ENCODE measurements around the gene ZNF664.

The ZNF664 gene

GRCh38 chr12:123935956-123936355, 37.1 kb upstream of the ZNF664 start:
- no peak for TF ChIP-seq CTCF (IDR thresholded peaks at IDR 0.05; ENCODE audit: low read depth, low read length)
- Histone ChIP-seq H3K36me3 (no peaks in the 10 kb centered on the region), H3K27ac (no peak overlapping the region), H3K9me3 (ENCODE audit: severe bottlenecking) (no peaks in the 10 kb centered on the region), H3K27me3 (ENCODE audit: insufficient read depth, low read depth, severe bottlenecking) (no peaks in the 10 kb centered on the region), H3K4me3 (ENCODE audit: low read depth, low read length) (no peak overlapping the region)
- no peak for DNase-seq

- Histone ChIP-seq H3K4me3 (ENCODE audit: low read depth, low read length) (no peak overlapping the region), H3K27ac (no peak overlapping the region), H3K27me3 (ENCODE audit: insufficient read depth, low read depth, severe bottlenecking) (no peaks in the 10 kb centered on the region), H3K36me3 (no peaks in the 10 kb centered on the region), H3K9me3 (ENCODE audit: severe bottlenecking) (no peaks in the 10 kb centered on the region)
- no peak for DNase-seq
- no peak for TF ChIP-seq CTCF (IDR thresholded peaks at IDR 0.05; ENCODE audit: low read depth, low read length)
Measured at GRCh38 chr12:123936471-123936870, 36.5 kb upstream of the ZNF664 start.

GRCh38 chr12:123936956-123937706, 35.9 kb upstream of the ZNF664 start:
- Histone ChIP-seq H3K27ac (no peak overlapping the region), H3K9me3 (ENCODE audit: severe bottlenecking) (no peaks in the 10 kb centered on the region), H3K4me3 (ENCODE audit: low read depth, low read length) (no peak overlapping the region), H3K36me3 (no peaks in the 10 kb centered on the region), H3K27me3 (ENCODE audit: insufficient read depth, low read depth, severe bottlenecking) (no peaks in the 10 kb centered on the region)
- no peak for DNase-seq
- TF ChIP-seq CTCF (IDR thresholded peaks at IDR 0.05; ENCODE audit: low read depth, low read length), result no peak

GRCh38 chr12:123937707-123938591, 35.1 kb upstream of the ZNF664 start:
- TF ChIP-seq CTCF (IDR thresholded peaks at IDR 0.05; ENCODE audit: low read depth, low read length), result no peak
- no peak for DNase-seq
- Histone ChIP-seq H3K4me3 (ENCODE audit: low read depth, low read length) (no peak overlapping the region), H3K27me3 (ENCODE audit: insufficient read depth, low read depth, severe bottlenecking) (no peaks in the 10 kb centered on the region), H3K27ac (no peak overlapping the region), H3K9me3 (ENCODE audit: severe bottlenecking) (no peaks in the 10 kb centered on the region), H3K36me3 (no peaks in the 10 kb centered on the region)

GRCh38 chr12:123938679-123939480, 34.1 kb upstream of the ZNF664 start:
- peak; percentile 41 for DNase-seq
- Histone ChIP-seq H3K4me3 (ENCODE audit: low read depth, low read length) (no peak overlapping the region), H3K27ac (no peak overlapping the region), H3K36me3 (no peaks in the 10 kb centered on the region), H3K9me3 (ENCODE audit: severe bottlenecking) (no peaks in the 10 kb centered on the region), H3K27me3 (ENCODE audit: insufficient read depth, low read depth, severe bottlenecking) (no peaks in the 10 kb centered on the region)
- TF ChIP-seq CTCF (IDR thresholded peaks at IDR 0.05; ENCODE audit: low read depth, low read length), result peak; percentile 83
